ENCODE data around the gene PCDHGA2.
"Not testable (repeated sequence)": the region's sequence is repeated elsewhere in the genome, so short reads cannot be mapped to it uniquely, and the experiment has no call there.

DNA sequence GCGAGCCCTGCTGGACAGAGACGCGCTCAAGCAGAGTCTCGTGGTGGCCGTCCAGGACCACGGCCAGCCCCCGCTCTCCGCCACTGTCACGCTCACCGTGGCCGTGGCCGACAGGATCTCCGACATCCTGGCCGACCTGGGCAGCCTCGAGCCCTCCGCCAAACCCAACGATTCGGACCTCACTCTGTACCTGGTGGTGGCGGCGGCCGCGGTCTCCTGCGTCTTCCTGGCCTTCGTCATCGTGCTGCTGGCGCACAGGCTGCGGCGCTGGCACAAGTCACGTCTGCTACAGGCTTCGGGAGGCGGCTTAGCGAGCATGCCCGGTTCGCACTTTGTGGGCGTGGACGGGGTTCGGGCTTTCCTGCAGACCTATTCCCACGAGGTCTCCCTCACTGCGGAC, 6.0 kb upstream of the PCDHGA2 start:
- not testable (repeated sequence) for TF ChIP-seq CTCF (IDR thresholded peaks at IDR 0.05; ENCODE audit: insufficient read depth, low read length, poor library complexity, severe bottlenecking); EZH2phosphoT487 (conservative IDR thresholded peaks at IDR 0.05; ENCODE audit: low read length)
